ENCODE measurements around the gene PRLHR.

- TF ChIP-seq CTCF (conservative IDR thresholded peaks at IDR 0.05) (no peak), ZFX (IDR thresholded peaks at IDR 0.05) (no peak)
Observed at GRCh38 chr10:118551535-118552100, 43.8 kb downstream of the PRLHR start.
